GM19467 (cell line): ENCODE data around the gene CYP39A1.

Experiments used
- ATAC-seq: cut with Tn5 transposase; IDR thresholded peaks from one replicate; pipeline ENCODE4 v1.9.1; 2021; ENCODE audit warnings: mild to moderate bottlenecking, moderate library complexity; ENCODE audit not compliant: unreplicated experiment

The CYP39A1 gene, protein sequence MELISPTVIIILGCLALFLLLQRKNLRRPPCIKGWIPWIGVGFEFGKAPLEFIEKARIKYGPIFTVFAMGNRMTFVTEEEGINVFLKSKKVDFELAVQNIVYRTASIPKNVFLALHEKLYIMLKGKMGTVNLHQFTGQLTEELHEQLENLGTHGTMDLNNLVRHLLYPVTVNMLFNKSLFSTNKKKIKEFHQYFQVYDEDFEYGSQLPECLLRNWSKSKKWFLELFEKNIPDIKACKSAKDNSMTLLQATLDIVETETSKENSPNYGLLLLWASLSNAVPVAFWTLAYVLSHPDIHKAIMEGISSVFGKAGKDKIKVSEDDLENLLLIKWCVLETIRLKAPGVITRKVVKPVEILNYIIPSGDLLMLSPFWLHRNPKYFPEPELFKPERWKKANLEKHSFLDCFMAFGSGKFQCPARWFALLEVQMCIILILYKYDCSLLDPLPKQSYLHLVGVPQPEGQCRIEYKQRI

DNA sequence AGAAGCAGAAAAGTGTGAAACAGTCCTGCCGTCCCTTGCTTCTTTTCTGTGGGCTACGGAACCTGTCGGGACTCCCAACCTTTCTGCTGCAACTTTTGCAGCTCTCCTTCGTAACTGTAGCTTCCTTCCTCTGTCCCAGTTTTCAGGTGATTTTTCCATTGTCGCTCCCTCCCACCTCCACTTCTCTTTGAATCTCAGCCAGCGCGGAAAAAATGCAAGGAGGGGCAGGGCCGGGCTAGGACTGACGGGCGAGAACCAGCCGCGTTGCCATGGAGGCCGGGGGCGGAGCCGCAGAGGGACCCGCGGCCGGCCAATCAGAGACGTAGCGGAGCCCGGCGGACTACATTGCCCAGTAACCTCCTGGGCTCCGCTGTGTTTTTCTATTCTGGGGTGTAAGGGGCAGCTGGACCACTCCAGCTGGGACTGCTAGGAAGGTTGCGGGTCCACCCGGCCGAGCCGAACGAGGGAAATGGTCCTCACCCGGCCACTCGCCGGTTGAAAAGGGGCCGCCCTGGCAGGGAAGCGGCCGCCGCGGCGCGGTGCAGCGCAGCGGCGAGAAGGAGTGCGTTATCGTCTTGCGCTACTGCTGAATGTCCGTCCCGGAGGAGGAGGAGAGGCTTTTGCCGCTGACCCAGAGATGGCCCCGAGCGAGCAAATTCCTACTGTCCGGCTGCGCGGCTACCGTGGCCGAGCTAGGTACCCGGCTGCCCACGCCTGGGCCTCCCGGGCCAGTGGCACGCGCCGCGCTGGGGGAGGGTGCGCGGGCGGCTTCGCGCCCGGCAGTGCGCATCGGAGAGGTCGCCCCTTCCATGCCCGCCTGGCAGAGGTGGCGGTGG lies at the start of gene CYP39A1, which contains the start of gene SLC25A27:
TSS of gene CYP39A1 (minus strand) at position 216 of the 836 bp plus-strand sequence. CDS start 236 bp downstream, outside the sequence.
TSS of gene SLC25A27 (plus strand) at position 373 of the 836 bp plus-strand sequence. CDS start at position 591, 218 bp downstream.
- ATAC-seq, result peak; percentile 100

DNA sequence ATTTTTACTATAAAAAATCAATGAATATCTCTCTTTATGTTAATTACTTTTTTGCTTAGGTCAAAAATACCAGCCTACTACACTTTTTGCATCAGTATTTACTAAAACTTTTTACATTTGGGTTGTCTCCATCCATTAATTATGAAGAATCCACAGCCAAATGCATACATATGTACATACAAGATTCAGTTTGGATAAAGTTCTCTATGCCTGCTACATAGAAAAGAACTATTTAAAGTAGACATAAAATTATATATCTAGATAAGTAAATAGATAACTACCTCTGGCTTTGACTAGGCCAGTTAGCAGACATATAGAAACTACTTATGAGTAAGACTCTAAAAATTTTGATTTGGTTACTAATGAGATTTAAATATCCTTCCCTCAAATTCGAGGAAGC lies 47.4 kb upstream of the CYP39A1 start:
- ATAC-seq, result no peak

DNA sequence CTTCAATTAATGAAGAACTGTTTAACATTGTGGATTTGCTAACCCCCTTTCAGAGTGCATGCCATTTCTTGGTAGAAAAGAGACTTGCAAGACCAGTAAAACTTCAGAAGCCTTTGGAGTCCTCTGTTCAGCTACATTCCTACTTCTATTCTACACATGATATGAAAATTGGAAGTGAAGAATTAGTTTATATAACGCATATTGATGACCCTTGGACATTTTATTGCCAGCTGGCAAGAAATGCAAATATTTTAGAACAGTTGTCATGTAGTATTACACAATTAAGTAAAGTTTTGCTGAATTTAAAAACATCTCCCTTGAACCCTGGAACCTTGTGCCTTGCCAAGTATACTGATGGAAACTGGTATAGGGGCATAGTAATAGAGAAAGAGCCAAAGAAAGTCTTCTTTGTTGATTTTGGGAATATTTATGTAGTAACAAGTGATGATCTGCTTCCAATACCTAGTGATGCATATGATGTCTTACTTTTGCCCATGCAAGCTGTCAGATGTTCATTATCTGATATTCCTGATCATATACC lies 38.4 kb upstream of the CYP39A1 start:
- no peak for ATAC-seq

DNA sequence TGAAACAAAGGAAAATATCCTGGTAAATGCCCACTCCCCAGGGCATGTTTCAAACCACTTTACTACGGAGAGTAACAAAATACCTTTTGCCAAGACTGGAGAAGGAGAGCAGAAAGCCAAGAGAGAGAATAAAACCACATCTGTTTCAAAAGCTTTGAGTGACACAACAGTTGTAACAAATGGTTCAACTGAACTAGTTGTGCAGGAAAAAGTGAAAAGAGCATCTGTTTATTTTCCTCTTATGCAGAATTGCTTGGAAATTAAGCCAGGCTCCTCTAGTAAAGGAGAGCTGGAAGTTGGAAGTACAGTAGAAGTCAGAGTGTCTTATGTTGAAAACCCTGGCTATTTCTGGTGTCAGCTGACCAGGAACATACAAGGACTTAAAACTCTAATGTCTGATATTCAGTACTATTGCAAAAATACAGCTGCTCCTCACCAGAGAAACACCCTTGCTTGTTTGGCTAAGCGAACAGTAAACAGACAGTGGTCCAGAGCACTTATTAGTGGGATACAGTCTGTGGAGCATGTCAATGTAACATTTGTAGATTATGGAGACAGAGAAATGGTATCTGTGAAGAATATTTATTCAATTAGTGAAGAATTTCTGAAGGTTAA lies 37.6 kb upstream of the CYP39A1 start:
- no peak for ATAC-seq

DNA sequence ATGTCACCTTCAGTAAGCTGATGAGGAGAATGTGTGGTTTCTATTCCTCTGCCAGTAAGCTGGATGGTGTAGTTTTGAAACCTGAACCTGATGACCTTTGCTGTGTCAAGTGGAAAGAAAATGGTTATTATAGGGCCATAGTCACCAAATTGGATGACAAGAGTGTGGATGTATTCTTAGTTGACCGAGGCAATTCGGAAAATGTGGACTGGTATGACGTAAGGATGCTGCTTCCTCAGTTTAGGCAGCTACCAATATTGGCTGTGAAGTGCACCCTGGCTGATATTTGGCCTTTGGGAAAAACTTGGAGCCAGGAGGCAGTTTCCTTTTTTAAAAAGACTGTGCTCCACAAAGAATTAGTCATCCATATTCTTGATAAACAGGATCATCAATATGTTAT lies 37.0 kb upstream of the CYP39A1 start:
- no peak for ATAC-seq

DNA sequence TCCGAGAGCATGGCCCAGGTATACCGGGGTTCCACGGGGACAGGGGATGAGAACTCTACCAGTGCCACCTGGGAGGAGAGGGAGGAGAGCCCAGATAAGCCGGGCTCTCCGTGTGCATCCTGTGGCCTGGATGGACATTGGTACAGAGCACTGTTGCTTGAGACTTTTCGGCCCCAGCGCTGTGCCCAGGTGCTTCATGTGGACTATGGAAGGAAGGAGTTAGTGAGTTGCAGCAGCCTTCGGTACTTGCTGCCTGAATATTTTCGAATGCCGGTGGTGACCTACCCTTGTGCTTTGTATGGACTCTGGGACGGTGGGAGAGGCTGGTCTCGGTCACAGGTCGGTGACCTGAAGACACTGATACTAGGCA lies 36.3 kb upstream of the CYP39A1 start:
- ATAC-seq, result no peak

DNA sequence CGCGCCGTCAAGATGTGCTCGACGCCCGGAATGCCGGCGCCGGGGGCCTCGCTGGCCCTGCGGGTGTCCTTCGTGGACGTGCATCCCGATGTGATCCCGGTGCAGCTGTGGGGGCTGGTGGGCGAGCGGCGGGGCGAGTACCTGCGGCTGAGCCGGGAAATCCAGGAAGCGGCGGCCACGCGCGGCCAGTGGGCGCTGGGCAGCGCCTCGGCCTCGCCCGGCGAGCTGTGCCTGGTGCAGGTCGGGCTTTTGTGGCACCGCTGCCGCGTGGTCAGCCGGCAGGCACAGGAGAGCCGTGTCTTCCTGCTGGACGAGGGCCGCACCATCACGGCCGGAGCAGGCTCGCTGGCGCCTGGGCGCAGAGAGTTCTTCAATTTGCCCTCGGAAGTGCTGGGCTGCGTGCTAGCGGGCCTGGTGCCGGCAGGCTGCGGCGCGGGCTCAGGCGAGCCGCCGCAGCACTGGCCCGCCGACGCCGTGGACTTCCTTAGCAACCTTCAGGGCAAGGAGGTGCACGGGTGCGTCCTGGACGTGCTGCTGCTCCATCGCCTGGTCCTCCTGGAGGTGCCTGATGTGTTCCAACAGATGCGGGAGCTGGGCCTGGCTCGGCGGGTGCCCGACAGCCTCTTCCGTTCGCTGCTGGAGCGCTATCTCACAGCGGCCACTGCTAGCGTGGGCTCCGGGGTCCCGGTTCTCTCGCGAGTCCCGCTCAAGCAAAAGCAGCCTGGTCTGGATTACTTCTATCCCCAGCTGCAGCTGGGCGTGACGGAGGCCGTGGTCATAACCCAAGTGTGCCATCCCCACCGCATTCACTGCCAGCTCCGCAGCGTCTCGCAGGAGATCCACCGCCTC lies 35.7 kb upstream of the CYP39A1 start:
- no peak for ATAC-seq

DNA sequence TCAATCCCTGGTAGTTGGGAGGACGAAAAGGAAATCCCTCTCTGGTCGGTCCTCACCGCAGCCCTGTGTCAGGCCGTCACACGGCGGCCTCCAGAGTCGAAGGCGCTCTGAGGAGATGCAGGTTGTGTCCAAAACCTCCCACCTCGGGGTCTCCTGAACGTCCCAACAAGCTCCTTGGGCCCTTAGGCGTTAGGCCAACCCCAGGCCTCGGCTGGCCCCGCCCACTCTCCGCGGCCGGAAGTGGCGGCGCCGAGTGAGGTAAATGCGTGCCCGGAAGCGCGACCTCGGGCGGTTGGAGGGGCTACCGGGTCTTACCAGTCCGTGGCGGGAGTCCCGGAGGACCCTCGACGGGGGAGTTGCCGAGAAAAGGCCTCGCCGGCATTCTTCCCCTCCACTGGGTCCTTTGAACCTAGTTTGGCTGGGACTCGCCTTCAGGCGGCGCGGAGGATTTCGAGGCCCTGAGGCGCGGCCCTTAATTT lies 35.0 kb upstream of the CYP39A1 start, which contains the start of gene TDRD6:
TSS of gene TDRD6 (plus strand) at position 267 of the 479 bp plus-strand sequence. CDS start 244 bp downstream, outside the sequence.
- ATAC-seq, result no peak

DNA sequence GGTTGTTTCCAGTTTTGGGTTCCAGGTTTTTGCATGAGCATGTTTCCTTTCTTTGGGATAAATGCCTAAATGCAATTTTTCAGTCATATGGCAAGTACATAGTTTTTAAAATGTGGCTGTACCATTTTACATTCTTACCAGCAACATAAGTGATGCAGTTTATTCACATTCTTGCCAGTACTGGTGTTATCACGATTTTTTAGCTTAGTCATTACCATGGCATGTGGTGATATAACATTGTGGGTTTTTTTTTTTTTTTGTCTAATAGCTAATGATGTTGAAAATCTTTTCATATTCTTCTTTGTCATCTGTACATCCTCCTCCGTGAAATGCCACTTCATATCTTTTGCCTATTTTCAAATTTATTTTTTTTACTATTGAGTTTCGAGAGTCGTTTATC lies 32.2 kb upstream of the CYP39A1 start:
- ATAC-seq, result no peak

DNA sequence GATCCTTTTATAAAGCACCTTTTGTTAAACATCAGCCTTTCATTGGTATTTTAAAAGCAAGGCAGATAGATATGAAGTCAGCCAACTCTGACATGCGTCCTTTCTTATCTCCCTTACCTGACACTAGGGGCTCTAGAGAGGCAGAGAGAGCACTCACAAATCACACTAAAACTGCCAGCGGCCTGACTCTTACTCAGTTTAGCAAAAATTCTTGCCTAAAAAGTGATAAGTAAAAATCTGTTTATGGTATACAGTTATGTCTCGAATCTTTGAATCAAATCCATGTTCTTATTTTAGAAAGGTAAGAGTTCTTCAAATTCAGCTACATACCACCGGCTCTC lies 24.7 kb upstream of the CYP39A1 start:
- no peak for ATAC-seq

DNA sequence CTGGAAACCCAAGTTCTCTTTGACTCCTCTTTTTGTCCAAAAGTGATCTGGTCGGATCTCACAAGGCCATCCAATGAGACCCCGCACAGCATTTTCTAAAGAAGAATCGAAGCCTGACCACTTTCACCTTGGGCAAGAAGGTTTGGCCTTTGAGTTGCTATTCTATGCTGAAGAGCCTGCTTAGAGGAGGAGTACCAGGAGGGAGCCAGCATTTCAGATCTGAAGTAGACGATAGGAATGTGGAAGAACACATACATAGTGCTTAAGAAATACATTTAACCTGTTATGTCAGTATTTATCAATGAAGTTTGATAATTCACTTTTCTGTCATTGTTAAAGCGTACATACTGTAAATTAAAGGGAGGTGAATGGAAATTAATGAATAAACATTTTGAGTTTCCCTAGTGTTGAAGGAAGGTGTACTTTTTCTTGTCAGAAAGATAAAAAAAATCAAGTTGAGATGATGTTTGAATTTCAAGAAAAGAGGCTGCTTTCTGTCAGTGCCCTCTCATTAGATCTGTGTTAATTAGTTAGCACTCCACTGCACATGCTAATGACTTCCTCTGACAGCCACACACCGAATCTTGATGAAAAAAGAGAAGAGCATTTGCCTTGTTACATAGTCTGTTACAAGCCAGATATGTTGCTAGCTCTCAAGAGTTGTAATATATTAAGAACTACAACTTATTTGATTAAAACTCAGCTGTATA lies 24.1 kb upstream of the CYP39A1 start:
- no peak for ATAC-seq

DNA sequence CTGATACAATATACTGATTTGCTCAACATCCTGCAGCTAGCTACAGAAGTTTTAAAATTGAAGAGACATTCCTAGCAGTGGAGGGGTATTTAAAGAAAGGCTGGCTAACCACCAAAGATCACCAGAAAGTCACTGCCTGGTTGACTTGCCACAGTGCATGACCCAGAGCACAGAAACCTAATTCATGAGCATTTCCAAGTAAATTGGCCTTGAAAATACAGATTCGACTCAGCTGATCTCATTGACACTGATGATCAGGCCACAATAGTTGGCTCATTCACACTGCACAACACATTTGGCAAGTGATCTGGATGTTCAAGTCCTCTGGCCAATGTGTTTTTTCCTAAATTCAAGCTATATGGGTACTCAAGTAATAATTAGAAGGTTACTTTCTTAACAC lies 21.8 kb upstream of the CYP39A1 start:
- no peak for ATAC-seq

DNA sequence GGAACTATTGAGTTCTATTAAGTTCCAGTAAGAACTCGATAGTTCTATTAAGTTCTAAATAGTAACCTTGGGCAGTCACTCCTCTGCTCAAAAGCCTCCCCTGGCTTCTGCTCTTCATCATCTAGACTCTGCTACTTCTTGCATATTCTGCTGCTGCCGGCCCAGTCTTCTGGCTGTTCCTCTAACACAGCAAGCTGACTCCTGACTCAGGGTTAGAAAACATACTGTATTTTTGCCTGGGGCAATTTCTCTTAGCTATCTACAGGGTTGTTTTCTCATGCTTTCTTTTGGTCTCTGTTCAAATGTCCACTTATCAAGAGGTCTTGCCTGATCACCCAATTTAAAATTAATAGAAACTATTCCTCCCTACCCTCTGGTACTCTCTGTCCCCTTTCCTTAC lies 14.8 kb upstream of the CYP39A1 start:
- ATAC-seq, result no peak

DNA sequence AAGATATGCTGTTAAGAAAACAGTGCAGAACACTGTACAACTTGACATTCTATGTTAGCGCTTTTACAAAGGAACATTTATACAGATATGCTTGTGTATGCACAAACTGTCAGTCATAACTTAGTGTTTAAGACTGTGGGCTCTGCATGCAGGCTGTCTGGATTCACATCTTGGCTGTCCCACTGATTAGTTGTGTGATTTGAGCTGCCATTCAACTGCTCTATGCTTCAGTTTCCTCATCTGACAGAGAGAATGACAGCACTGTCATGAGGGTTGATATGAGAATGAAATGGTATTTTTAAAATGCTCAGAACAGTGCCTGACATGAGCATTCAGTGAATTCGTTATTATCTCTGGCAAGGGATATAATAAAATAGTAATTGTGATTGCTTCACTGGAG lies 8.9 kb upstream of the CYP39A1 start:
- ATAC-seq, result no peak

DNA sequence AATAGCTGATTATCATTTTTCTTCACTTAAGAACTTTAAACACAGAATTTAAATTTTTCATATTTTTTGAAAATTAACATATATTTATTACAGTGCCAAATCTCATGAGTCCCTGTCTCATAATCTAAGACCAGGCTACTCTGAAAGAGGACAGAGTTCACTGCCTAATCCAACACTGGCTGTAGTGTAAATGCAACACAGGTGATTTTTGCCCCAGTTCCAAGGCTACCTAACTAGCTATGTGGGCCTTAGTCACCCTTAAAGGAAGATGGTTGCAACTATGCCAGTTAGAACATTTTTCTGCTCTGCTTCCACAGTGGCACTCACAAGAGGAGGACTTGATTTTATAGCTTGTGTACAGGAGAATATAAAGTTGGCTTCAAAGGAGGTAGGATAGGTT lies 5.0 kb upstream of the CYP39A1 start:
- no peak for ATAC-seq

DNA sequence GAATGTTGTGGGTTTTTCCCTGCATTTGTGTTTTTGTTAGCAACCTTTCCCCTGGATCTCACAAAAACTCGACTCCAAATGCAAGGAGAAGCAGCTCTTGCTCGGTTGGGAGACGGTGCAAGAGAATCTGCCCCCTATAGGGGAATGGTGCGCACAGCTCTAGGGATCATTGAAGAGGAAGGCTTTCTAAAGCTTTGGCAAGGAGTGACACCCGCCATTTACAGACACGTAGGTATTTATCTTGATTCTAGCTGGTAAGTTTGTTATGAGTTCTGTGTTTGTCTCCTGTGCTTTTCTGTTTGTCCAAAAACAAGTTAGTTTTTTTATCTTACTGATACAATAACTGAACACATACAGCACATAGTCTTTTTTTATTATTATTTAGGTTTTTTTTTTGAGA lies 3.2 kb upstream of the CYP39A1 start:
- no peak for ATAC-seq

DNA sequence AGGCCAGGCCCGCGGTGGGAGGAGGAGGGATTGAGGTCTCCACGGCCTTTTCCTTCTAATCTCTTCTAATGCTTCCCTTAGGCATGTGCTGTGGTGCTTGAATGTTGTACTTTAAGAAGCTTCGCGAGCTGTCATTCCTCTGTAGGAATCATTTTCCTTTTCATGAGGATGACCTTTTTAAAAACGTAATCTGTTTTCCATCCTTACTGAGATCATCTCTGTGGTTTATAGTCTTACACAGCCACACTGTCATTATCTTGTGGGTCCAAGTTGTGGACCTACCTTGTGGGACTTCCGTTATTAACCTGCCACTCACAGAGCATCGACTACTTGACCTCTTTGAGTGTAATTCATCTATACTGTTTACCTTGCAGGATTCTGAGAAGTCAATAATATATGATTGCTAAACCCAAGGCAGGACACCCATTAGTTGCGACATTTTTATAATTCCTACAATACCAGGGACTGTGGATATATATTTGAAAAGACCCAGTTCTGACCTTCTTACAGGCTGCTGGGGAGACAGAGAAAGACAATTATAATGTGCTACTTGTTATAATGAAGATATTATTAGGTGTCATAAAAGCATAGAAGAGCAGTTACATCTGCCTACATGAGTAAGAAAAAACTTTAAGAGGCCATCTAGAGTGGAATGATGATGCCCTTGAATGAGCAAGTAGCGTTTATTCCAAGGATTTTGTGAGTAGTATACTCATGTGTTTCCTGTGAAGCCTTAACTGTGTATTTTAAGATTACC lies 999 bp upstream of the CYP39A1 start:
- ATAC-seq, result no peak

DNA sequence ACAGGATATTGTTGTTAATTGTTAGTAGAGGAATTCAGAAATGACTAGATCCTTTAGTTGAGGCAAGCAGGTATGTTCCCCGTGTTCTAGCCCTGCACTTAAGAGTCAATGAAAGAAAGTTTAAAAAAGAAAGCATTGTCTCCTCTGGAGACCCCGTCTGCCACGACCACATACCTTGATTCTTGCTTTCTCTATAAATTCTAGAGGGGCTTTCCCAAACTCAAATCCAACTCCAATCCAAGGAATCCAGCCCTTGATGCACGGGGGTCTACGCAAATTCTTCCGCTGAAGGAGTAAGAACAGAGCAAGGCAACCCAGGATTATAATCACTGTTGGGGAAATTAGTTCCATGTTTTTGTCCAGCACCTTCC lies 401 bp downstream of the CYP39A1 start:
- ATAC-seq, result no peak

DNA sequence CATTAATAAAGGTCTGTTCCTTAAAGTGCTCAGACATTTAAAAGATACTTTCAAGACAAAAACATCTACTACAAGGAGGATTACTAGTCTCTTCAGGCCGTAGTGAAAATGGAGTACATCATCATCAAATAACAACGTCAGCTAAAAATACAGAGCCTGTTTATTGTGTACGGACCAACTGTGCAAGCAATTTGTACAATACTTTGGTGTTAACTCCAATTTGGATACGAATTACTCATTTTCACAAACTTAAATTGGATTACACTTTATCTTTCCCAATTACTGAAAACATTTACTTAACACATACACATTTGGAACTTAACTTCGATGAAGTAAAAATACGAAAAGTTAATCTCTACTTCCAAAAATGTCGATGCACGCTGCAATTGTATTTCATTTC lies 802 bp downstream of the CYP39A1 start:
- no peak for ATAC-seq
